Right ventricle myocardium superior (tissue), 1 donor: ENCODE data around the gene TEX54. TPM values are rescaled to one million over a fixed set of nuclear protein-coding genes. Genes with fewer than 3 reads are reported as not detected.
"Not testable (repeated sequence)": the region's sequence is repeated elsewhere in the genome, so short reads cannot be mapped to it uniquely, and the experiment has no call there.

Experiments
- ATAC-seq: fragments of 200-7000 bp; cut with Tn5 transposase; one replicate; pipeline ENCODE4 v1.9.1; 2020; ENCODE audit warnings: mild to moderate bottlenecking; ENCODE audit not compliant: poor library complexity
- DNase-seq: peaks from one replicate; pipeline ENCODE4 v3.0.0-alpha.2; 2020
- intact Hi-C: fragments of 100-400 bp; cut with DNase I; formaldehyde crosslinking; loops from one replicate; pipeline ENCODE4 v1.11.2; 2022
- total RNA-seq: library from RNA; stranded (reverse); fragmentation: NEBNext Ultra II Directional; extraction: Animal tissue kit (Norgen Biotek cat#: 25700); gene quantifications from one replicate; pipeline ENCODE4 v1.2.1, GENCODE V29; 2021
- donor health status: DM: no; HTN: yes; CAD: no; lungs with severe emphysema.

TEX54 gene
- total RNA-seq, 1 donor from 2014 or later, result not detected

- intact Hi-C loops, result no loop called here
- peak; percentile 84 for DNase-seq
- peak; percentile 75 for ATAC-seq
These were observed 8.9 kb upstream of the TEX54 start for GRCh38 chr11:62841361-62842170.

GRCh38 chr11:62840721-62841360 is 8.2 kb upstream of the TEX54 start:
- intact Hi-C loops, result not testable (repeated sequence)
- DNase-seq (peak; percentile 81), ATAC-seq (peak; percentile 14)

- intact Hi-C loops, result no loop called here
These were observed 6.7 kb upstream of the TEX54 start, which contains the start of gene WDR74 for GRCh38 chr11:62839050-62839945. Gene WDR74, minus strand, starts transcription at chr11:62839590. Its CDS starts 20 bp downstream, at chr11:62839570.

GRCh38 chr11:62835336-62835735 is 2.7 kb upstream of the TEX54 start:
- ATAC-seq (no peak), DNase-seq (no peak)
- intact Hi-C loops, result no loop called here

More at GRCh38 chr11:62839050-62839945, 6.7 kb upstream of the TEX54 start, which contains the start of gene WDR74:
- ATAC-seq (peak; percentile 82), DNase-seq (peak; percentile 97)

- intact Hi-C loops, result loop anchor here (2.0 kb wide), 1 partner anchor 37 kb away; no protein-coding TSS in a partner anchor
- peak; percentile 100 for DNase-seq
- peak; percentile 99 for ATAC-seq
These were observed 913 bp downstream of the TEX54 start, which contains the start of gene STX5 for GRCh38 chr11:62831520-62832335. Gene STX5, minus strand, starts transcription at chr11:62832051. Its CDS starts 808 bp downstream, at chr11:62831243.

- intact Hi-C loops, result loop anchor here (2.0 kb wide), 1 partner anchor 36 kb away; no protein-coding TSS in a partner anchor
- ATAC-seq (no peak), DNase-seq (no peak)
These were observed 1.6 kb downstream of the TEX54 start for GRCh38 chr11:62830904-62831519.

- ATAC-seq, intact Hi-C loops, DNase-seq: not testable (repeated sequence)
These were observed 4.5 kb downstream of the TEX54 start for GRCh38 chr11:62828130-62828529.

GRCh38 chr11:62823677-62824076 is 9.0 kb downstream of the TEX54 start:
- ATAC-seq (no peak), DNase-seq (no peak)
- intact Hi-C loops, result no loop called here

GRCh38 chr11:62817129-62817528 is 15.5 kb downstream of the TEX54 start:
- ATAC-seq (no peak), DNase-seq (no peak)
- intact Hi-C loops, result no loop called here

- DNase-seq, result no peak
- ATAC-seq, result no peak
- intact Hi-C loops, result no loop called here
These were observed 16.1 kb downstream of the TEX54 start for GRCh38 chr11:62816557-62816956.

GRCh38 chr11:62811659-62812058 is 21.0 kb downstream of the TEX54 start:
- intact Hi-C loops, result no loop called here
- DNase-seq, result no peak
- no peak for ATAC-seq

GRCh38 chr11:62810748-62811147 is 21.9 kb downstream of the TEX54 start:
- ATAC-seq (no peak), DNase-seq (no peak)
- intact Hi-C loops, result no loop called here

GRCh38 chr11:62806611-62807121 is 26.0 kb downstream of the TEX54 start:
- DNase-seq (no peak), ATAC-seq (peak; percentile 63)
- intact Hi-C loops, result no loop called here

GRCh38 chr11:62805961-62806441 is 26.6 kb downstream of the TEX54 start:
- DNase-seq, result no peak
- ATAC-seq, result peak; percentile 9
- intact Hi-C loops, result no loop called here

GRCh38 chr11:62805076-62805892 is 27.4 kb downstream of the TEX54 start, which contains the start of gene NXF1:
Gene NXF1, minus strand, starts transcription at chr11:62805440. Its CDS starts 84 bp downstream, at chr11:62805356.
- DNase-seq, result peak; percentile 97
- ATAC-seq, result peak; percentile 95
- intact Hi-C loops, result no loop called here
